ENCODE data around the gene HIPK4.
"Not testable (repeated sequence)": the region's sequence is repeated elsewhere in the genome, so short reads cannot be mapped to it uniquely, and the experiment has no call there.

The HIPK4 gene

DNA sequence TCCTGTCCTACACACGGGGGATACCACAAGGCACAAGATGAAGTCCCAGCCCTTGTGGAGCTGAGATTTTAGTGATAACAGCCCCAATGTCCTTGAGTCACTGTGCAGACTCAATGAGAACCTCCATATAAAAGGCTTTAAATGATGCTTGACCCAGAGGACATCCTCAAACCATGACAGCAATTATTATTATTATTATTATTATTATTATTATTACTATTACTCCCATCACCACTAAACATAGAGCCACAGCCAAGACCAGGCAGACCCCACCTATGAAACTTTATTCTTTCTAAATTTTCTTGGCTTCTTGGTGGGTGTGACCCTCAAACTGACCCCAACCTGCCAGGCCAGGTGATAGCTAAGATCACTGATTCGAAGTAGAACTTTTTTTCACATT, 52.9 kb downstream of the HIPK4 start:
- intact Hi-C loops (cut with micrococcal nuclease): no loop called here
- Mint-ChIP-seq H3K4me1 (ENCODE audit: low read depth) (peaks cover 14% of the 10 kb centered on the region), H3K36me3 (ENCODE audit: low read depth) (peaks cover 73% of the 10 kb centered on the region), H3K27me3 (no peaks in the 10 kb centered on the region), H3K27ac (no peak overlapping the region), H3K4me3 (no peak overlapping the region), H3K9me3 (no peaks in the 10 kb centered on the region)

DNA sequence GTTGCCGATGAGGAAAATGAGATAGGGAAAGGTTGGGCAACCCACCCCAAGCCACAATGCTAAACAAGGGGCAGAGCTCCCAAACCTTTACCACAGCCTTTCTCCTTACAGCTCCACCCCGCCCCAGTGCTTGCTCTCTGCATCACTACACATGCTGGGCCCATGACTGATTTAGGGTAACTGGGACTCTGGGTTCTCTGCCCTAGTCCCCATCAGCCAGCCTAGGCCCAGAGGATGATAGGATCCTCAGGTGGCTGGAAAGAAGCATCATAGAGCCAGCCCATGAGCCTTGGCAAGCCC, 53.4 kb downstream of the HIPK4 start:
- peaks cover 14% of the 10 kb centered on the region for H3K4me1 Mint-ChIP-seq (ENCODE audit: low read depth)
- intact Hi-C loops (cut with micrococcal nuclease): no loop called here
- H3K4me3 Mint-ChIP-seq: no peak overlapping the region
- H3K27me3 Mint-ChIP-seq: no peaks in the 10 kb centered on the region
- no peaks in the 10 kb centered on the region for H3K9me3 Mint-ChIP-seq
- no peak overlapping the region for H3K27ac Mint-ChIP-seq
- H3K36me3 Mint-ChIP-seq (ENCODE audit: low read depth): peaks cover 74% of the 10 kb centered on the region

DNA sequence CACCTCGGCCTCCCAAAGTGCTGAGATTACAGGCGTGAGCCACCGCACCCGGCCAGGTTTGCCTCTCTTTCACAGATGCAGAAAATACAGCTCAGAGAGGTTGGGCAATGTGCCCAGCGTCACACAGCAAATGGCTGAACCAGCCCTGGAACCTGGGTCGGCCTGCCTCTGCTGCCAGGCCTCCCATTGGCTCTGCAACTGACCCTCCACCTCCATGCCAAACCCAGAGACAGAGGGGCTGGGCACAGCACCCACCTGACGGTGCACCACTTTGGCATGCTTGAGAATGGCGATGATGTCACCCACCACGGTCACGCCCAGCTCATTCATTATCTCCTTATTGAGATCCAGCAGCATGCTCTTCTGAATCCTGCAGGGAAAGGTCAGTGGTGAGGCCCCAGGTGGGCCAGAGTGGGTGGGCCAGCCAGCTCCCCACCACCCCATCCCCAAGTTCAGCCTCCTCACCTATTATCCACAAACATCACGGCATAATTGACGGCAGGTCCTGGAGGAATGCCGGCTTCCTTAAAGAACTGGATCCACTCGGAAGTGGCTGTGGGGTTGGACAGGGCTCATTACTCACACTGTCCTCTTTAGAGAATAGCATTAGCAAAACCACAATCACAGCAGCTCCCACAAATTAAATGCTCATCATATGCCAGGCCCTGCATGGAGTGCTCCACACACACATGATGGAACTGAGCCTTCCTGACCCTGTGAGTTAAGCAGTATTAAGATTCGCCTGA, 54.0 kb downstream of the HIPK4 start:
- Mint-ChIP-seq H3K4me1 (ENCODE audit: low read depth) (peaks cover 14% of the 10 kb centered on the region), H3K27ac (no peak overlapping the region), H3K36me3 (ENCODE audit: low read depth) (peaks cover 75% of the 10 kb centered on the region)

DNA sequence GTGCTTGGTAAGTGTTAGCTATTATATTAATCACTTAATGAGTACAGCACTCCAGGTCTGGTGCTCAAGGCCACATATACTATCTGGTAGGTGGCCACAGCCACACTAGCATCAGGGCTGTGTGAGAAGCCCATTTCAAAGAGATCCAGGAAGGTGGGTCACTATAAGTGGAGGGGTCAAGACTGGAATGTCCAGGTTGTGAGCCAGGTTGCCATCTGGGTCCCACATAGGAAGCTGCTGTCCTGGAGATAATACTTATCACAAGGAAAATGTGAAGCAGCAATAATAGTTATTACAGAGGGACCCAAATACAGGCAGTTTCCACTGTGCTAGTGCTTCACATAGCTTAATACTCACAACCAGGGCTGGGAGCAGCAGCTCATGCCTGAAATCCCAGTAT, 54.9 kb downstream of the HIPK4 start:
- H3K9me3 Mint-ChIP-seq: no peaks in the 10 kb centered on the region
- H3K4me1 Mint-ChIP-seq (ENCODE audit: low read depth): peaks cover 14% of the 10 kb centered on the region
- no peak overlapping the region for H3K27ac Mint-ChIP-seq
- peaks cover 75% of the 10 kb centered on the region for H3K36me3 Mint-ChIP-seq (ENCODE audit: low read depth)
- intact Hi-C loops (cut with micrococcal nuclease): no loop called here
- H3K27me3 Mint-ChIP-seq: no peaks in the 10 kb centered on the region
- H3K4me3 Mint-ChIP-seq: no peak overlapping the region

More for the DNA sequence above, 54.0 kb downstream of the HIPK4 start:
- intact Hi-C loops (cut with micrococcal nuclease): no loop called here
- Mint-ChIP-seq H3K27me3 (no peaks in the 10 kb centered on the region), H3K9me3 (no peaks in the 10 kb centered on the region), H3K4me3 (no peak overlapping the region)

GRCh38 chr19:40333083-40333482, 56.9 kb downstream of the HIPK4 start:
- peaks cover 84% of the 10 kb centered on the region for H3K36me3 Mint-ChIP-seq (ENCODE audit: low read depth)
- intact Hi-C loops (cut with micrococcal nuclease); H3K4me3 Mint-ChIP-seq; H3K4me1 Mint-ChIP-seq (ENCODE audit: low read depth); H3K27me3 Mint-ChIP-seq; H3K27ac Mint-ChIP-seq; H3K9me3 Mint-ChIP-seq: not testable (repeated sequence)

GRCh38 chr19:40332669-40333068, 57.3 kb downstream of the HIPK4 start:
- intact Hi-C loops (cut with micrococcal nuclease): no loop called here
- Mint-ChIP-seq H3K9me3 (no peaks in the 10 kb centered on the region), H3K27ac (no peak overlapping the region), H3K27me3 (no peaks in the 10 kb centered on the region), H3K36me3 (ENCODE audit: low read depth) (peaks cover 88% of the 10 kb centered on the region), H3K4me1 (ENCODE audit: low read depth) (no peaks in the 10 kb centered on the region), H3K4me3 (no peak overlapping the region)

DNA sequence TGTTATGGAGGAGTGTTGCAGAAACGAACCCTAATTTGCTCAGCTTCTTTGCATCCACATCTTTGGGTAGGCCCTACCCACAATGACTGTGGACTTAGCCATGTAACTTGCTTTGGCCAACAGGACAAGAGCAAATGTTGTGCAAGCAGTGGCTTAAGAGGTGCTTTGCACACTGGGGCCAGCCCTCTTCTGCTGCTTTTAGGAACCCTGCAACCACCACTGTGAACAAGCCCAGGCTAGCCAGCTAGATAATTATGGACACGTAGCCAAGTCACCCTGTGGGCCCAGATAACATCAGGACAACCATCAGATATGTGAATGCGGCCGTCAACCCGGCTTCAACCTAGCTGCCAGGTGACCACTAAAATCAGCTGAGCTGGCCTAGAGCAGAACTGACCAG, 58.9 kb downstream of the HIPK4 start:
- no peak overlapping the region for H3K27ac Mint-ChIP-seq
- H3K36me3 Mint-ChIP-seq (ENCODE audit: low read depth): peaks cover 99% of the 10 kb centered on the region
- no peaks in the 10 kb centered on the region for H3K9me3 Mint-ChIP-seq
- intact Hi-C loops (cut with micrococcal nuclease): no loop called here
- no peaks in the 10 kb centered on the region for H3K4me1 Mint-ChIP-seq (ENCODE audit: low read depth)
- no peak overlapping the region for H3K4me3 Mint-ChIP-seq
- H3K27me3 Mint-ChIP-seq: no peaks in the 10 kb centered on the region
